C1 segment of cervical spinal cord (tissue), 14 donors: ENCODE data around the gene RNF182.

Experiments used
- DNase-seq, 14 donors: peaks; one replicate each; lab custom pipeline; 2025; lab: John Stamatoyannopoulos, UW

RNF182 gene

GRCh38 chr6:14029605-14030004, 104.9 kb downstream of the RNF182 start:
- DNase-seq: no peak
